HG03457 (cell line): ENCODE data around the gene CNTN1.

Experiments
- ATAC-seq: cut with Tn5 transposase; IDR thresholded peaks from one replicate; pipeline ENCODE4 v1.9.1; 2021; ENCODE audit warnings: moderate number of reproducible peaks; ENCODE audit not compliant: unreplicated experiment

CNTN1 gene

GRCh38 chr12:40691913-40692764, at the start of gene CNTN1:
Gene CNTN1, plus strand, starts transcription at chr12:40692439.
- no peak for ATAC-seq

DNA sequence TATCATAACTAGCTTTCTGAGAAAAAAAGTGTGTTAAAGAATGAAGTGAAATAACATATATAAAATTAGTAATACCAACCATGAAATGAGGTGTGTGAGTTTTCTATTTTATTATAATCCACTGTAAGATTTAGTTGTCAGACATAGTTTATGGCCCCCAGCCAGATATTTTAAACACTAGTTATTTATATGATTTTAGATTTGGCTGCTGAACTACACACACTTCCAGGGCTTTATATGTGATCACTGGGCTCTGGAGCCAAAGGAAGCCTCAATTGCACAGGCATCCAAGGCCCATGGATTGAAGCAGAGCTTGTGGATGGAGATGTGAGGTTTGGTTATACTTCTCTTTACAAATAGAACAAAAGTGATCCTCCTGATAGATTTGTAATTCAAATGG, 48.7 kb upstream of the CNTN1 start:
- ATAC-seq: no peak

- ATAC-seq: no peak
These were observed 48.3 kb upstream of the CNTN1 start for GRCh38 chr12:40643976-40644375.

GRCh38 chr12:40644708-40645107, 47.5 kb upstream of the CNTN1 start:
- ATAC-seq: no peak

GRCh38 chr12:40645361-40645760, 46.9 kb upstream of the CNTN1 start:
- ATAC-seq: no peak

DNA sequence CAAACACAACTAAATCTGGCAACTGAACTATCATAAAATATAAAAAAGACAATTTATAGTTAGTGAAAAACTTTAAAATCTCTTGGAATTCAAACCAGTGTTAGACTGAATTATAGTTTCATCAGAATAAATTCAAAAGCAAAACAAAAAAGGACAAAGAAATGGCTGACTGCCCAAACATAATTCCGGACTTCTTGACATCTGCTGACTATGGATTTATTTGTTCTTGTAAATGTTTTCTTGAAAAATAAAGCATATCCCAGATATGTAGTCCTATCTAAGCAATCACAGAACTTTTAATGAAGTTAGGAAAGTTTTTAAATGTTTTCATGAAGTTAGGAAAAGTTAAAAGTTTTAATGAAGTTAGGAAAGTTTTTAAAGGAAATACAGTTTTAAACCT, 45.8 kb upstream of the CNTN1 start:
- ATAC-seq: no peak

DNA sequence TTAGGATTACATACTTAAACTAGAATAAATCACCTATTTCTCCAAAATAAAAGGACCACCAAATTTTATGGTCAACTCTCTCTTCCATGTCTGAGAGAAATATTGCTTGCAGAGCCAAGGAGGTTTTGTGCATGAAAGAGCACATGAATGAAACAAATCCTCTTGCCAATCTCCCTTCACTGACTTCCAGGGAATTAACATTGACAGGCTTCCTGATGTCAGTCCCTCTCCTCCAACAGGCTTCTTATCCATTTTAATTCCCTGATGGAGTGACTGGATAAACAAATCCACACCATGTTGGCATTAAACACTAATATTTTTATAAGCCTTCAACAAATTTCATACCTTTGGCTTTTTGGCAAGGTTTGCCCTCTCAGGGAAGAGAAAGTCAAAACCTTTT, 45.3 kb upstream of the CNTN1 start:
- ATAC-seq: no peak

DNA sequence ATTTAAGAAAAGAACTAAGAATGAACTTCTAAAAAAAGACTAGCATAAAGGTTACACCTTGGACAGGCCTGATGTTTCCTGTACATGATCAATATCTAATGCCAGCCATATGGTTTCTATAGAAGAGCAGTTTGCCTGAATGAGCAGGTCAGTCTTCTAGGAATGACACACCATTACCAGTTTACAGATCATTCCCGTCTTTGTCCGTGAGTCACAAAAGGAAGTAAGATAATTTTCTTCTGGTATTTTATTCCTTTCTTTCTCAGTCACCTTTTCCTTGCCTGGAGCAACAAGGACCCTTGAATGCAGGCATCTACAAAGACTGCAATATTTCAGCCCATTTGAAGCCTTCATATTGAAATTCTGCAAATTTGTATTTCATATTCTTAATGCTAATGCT, 44.6 kb upstream of the CNTN1 start:
- no peak for ATAC-seq

DNA sequence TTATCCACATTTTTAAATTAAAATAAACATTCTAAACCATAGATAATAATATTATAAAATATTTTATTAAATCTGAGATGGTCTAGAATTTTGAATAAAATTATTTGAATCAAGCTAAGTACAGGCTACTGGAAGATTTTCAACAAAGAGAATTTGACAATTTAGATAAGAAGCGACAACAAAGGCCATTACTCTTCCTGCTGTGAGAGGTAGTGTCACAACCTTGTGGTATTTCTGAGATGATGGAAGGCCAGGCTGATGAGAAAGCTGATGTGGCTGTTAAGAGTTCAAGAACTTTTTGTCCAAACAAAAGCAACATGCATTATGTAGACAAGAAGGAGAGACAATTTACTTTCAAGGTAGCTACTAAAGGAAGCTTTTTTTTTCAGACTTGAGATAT, 43.7 kb upstream of the CNTN1 start:
- ATAC-seq: no peak

GRCh38 chr12:40650038-40650704, 42.1 kb upstream of the CNTN1 start:
- no peak for ATAC-seq

- no peak for ATAC-seq
These were observed 36.8 kb upstream of the CNTN1 start for GRCh38 chr12:40655451-40655850.

DNA sequence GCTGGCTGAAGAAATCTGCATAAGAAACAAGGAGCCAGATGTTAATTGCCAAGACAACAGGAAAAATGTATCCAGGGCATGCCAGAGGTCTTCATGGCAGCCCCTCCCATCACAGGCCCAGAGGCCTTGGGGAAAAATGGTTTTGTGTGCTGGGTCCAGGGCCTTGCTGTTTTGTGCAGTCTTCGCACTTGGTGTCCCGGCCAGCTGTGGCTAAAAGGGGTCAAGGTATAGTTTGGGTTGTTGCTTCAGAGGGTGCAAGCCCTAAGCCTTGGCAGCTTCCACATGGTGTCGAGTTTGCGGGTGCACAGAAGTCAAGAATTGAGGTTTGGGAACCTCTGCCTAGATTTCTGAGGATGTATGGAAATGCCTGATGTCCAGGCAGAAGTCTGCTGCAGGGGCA, 29.9 kb upstream of the CNTN1 start:
- no peak for ATAC-seq

- ATAC-seq: no peak
These were observed 28.5 kb upstream of the CNTN1 start for GRCh38 chr12:40663781-40664180.

DNA sequence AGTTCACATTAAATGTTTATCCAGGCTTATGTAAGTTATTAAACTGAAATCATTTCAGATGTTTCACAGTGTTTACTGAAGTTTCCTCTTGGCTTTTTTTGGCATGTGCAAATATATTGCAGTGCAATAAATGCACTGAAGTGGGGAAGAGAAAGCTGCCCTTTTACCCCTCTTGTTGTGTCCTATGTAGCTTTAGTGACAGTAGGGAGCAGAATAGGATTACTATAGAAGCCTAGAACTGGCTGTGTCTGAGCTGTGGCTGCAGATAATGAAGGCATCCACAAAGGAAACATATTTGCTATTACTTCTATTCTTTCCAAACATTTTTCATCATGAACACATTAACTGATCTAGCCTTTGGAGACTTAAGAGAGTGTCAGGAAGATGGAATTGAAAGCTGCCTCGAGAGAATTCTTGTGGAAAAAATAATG, 24.1 kb upstream of the CNTN1 start:
- no peak for ATAC-seq

DNA sequence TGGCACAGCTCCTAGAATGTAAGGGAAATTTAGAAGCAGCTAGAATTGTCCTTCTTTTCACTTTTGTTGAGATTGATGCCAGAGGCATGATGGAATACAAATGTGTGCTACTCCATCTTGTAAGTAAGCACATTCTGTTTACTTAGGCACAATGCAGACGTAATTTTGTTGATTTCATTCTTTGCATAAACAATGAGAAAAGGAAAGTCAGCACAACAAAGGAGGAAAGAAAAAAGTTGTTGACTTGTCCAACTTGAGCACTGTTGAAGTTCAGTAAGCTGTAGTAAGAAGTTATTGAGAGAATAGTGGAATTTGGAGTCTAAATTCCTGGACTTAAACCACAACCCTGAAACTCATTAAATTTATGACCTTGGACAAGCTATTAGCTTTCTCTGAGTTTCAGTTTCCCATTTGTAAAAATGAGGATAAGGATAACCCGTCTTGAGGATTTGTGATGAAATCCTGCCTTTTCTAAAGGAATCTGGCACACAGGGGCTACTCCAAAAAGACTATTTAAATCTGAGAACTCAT, 19.4 kb upstream of the CNTN1 start:
- ATAC-seq: no peak

DNA sequence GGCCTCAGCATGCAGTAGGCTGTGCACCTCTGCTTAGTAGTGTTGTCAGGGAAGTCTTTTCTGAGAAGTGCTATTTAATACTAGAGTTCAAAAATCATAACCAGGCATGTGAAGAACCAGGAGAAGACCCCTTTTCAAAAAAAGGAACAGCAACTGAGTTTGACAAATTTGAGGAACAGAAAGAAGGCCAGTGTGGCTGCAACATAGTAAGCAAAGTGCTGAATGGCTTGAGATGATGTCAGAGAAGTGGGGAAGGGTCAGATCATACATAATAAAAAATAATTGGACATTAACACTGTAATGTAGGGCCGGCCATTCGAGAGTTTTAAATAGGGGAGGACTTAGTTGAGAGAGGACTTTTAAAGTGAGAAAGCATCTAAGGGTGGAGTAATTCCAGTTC, 11.1 kb upstream of the CNTN1 start:
- no peak for ATAC-seq

GRCh38 chr12:40684986-40685385, 7.3 kb upstream of the CNTN1 start:
- no peak for ATAC-seq

- no peak for ATAC-seq
These were observed 4.0 kb upstream of the CNTN1 start for GRCh38 chr12:40688085-40688725.

- ATAC-seq: no peak
These were observed 2.7 kb upstream of the CNTN1 start for GRCh38 chr12:40689576-40689975.

DNA sequence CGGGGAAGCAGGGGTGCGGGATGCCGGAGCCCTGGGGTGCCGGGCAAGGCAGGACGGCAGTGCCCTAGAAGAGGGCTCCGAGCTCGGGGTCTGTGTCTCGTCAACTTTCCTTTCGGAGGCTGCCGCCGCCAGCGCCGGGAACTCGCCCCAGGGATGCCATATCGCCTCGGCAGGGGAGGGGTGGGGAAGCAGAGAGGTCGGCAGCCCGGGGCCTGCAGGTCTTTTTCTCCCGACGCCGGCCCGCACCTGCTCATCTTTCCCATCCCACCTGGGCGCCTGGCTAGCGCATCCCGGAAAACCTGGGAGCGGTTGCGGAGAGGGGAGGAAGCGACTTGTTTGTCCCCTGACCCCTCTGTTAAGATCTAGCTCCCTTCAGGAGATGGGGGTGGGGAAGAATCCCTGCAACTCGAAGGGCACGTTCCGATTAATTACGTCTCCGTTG, 547 bp downstream of the CNTN1 start:
- no peak for ATAC-seq

DNA sequence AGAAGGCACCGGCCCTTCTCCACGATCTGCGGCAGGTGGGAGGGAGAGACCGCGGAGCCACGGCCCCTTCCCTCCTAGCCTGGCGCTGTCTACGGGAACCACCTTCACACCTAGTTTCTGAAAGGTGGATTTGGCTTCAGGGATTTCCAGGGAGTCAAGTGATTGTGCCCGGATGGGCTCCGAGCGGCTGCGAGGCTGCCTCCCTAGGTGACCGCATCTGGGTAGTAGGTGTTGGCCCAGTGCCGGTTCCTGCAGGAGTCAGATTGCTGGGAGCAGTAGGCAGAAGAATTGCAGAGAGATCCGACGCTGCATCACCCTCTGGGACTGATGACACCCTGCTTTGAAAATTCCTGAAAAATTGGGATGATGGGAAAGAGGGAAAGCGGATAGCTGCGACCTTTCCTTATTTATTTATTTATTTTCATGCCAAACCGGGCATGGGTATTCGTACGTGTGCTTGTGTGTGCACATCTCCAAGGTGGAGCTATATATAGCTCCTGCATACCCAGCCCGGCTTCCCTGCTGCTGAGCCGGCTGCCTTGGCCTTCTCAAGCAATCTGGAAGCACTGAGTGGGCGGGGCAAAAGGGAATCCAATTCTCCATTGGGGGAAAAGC, 1.1 kb downstream of the CNTN1 start:
- ATAC-seq: no peak
